Kidney (tissue), 14 donors: ENCODE data around the gene ATP2B3. TPM values are rescaled to one million over a fixed set of nuclear protein-coding genes. Genes with fewer than 3 reads are reported as not detected.

ENCODE experiments used
- DNase-seq, 5 donors: peaks; one replicate each; pipeline ENCODE4 v3.0.0-alpha.2; 2013 to 2020
- FAIRE-seq: peaks from 2 replicates; lab custom pipeline; 2012; peaks lifted over from hg19 to GRCh38; lab: Jason Lieb, UNC
- H3K27ac ChIP-seq, 2 donors: one replicate each; pipeline ENCODE4 v1.7.0; 2013; ENCODE audit warnings: low read depth in 2 of 2, low read length in 2 of 2, inconsistent platforms in 1 of 2
- H3K27me3 ChIP-seq: one replicate; pipeline ENCODE4 v1.7.1; 2013; ENCODE audit warnings: low read length, inconsistent platforms; ENCODE audit not compliant: control insufficient read depth, insufficient read depth
- H3K36me3 ChIP-seq, 3 donors: one replicate each; pipeline versions ENCODE4 v1.7.0 to v1.7.1; 2013; ENCODE audit warnings: low read length in 3 of 3, control low read depth in 1 of 3, inconsistent platforms in 1 of 3; ENCODE audit not compliant: insufficient read depth in 3 of 3, control insufficient read depth in 2 of 3
- H3K4me1 ChIP-seq, 3 donors: one replicate each; pipeline versions ENCODE4 v1.7.0 to v1.7.1; 2013; ENCODE audit warnings: low read length in 3 of 3, inconsistent platforms in 1 of 3, low read depth in 1 of 3; ENCODE audit not compliant: control insufficient read depth in 2 of 3, insufficient read depth in 2 of 3
- H3K4me3 ChIP-seq, 3 donors: one replicate each; pipeline versions ENCODE4 v1.7.0 to v1.8.1; 2013; ENCODE audit warnings: low read length in 3 of 3, control low read depth in 1 of 3, inconsistent platforms in 1 of 3
- H3K9ac ChIP-seq, 3 donors: one replicate each; pipeline versions ENCODE4 v1.7.0 to v1.7.1; 2013; ENCODE audit warnings: low read length in 3 of 3, control low read depth in 1 of 3, inconsistent platforms in 1 of 3
- H3K9me3 ChIP-seq, 3 donors: one replicate each; pipeline versions ENCODE4 v1.7.0 to v1.7.1; 2013; ENCODE audit warnings: low read length in 3 of 3, control low read depth in 1 of 3, inconsistent platforms in 1 of 3; ENCODE audit not compliant: control insufficient read depth in 2 of 3, insufficient read depth in 1 of 3
- intact Hi-C: fragments of 100-400 bp; cut with DNase I; formaldehyde crosslinking; loops from one replicate; pipeline ENCODE4 v1.11.1; 2022
- polyA plus RNA-seq: library from polyadenylated mRNA; stranded (reverse); fragments of 350-450 nt; fragmentation: Illumina TruSeq; extraction: RNeasy Lipid Tissue Mini Kit (QIAGEN cat#74804); gene quantifications from one replicate; pipeline ENCODE4 v1.2.3, GENCODE V29; 2014; ENCODE audit warnings: low read depth, low replicate concordance; ENCODE audit not compliant: insufficient read depth
- total RNA-seq: library from RNA; stranded (reverse); fragmentation: NEBNext Ultra II Directional; extraction: Animal tissue kit (Norgen Biotek cat#: 25700); gene quantifications from one replicate; pipeline ENCODE4 v1.2.1, GENCODE V29; 2021
- TF ChIP-seq, protein P1 (sequence below): IDR thresholded peaks from 3 replicates; pipeline ENCODE4 v1.5.1; 2012; ENCODE audit warnings: mild to moderate bottlenecking, moderate library complexity, borderline replicate concordance; ENCODE audit not compliant: insufficient read depth; ENCODE audit errors: extremely low read depth
- donor health status: control.
- donor health status: control.
- donor health status: control.
- donor health status: control.
- donor health status: control.
- donor health status: DM: yes; HTN: yes; CAD: no.
- donor health status: Normal renal cell carcinoma (clear cell type).

Gene ATP2B3
- total and polyA plus RNA-seq, 2 donors from 2014 or later = 0.37 TPM; not detected in 1

DNA sequence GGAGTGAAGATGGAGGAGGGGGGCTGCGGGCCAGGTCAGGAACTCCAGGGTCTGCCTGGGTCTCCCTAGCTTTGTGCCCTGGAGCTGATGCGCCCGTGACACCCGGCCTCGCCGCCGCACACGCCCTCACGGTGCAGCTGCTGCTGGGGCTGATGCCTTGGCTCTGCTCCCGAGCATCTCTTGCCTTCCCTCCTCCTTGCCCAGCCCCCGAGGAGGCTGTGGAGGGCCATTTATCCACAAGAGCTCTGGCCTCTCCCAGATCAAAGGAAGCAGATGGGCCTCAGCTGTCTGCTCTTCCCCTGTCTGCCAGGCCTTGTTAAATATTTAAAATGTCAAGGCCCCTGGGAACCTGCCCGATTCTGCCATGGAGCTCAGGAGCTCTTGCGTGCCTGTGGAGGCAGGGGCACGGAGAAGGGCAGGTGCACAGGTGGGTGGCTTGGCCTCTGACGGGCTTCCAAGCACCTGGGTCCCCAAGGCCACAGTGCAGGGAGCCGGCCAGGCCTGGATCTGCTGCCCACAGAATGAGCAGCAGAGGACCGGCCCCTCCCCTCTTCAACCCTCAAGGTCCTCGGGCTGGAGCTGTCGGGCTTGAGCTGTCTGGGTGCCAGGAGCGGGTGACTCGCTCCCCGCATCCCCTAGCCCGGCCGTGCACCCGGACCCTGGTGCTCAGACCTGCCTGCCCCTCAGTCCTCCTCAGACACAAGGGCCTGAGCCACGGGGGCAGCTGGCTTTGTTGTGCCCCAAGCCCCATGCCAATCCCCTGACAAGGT, 20.3 kb downstream of the ATP2B3 start:
- DNase-seq = no peak
- FAIRE-seq = no peak
- Histone ChIP-seq H3K36me3 (no peaks in the 10 kb centered on the region), H3K27ac (no peak overlapping the region), H3K9me3 (no peaks in the 10 kb centered on the region), H3K4me1 (no peaks in the 10 kb centered on the region), H3K27me3 (no peaks in the 10 kb centered on the region), H3K4me3 (no peak overlapping the region), H3K9ac (no peak overlapping the region)
- intact Hi-C loops = loop anchor here (5.0 kb wide), 1 partner anchor 130 kb away; no protein-coding TSS in a partner anchor
- TF ChIP-seq, protein P1, sequence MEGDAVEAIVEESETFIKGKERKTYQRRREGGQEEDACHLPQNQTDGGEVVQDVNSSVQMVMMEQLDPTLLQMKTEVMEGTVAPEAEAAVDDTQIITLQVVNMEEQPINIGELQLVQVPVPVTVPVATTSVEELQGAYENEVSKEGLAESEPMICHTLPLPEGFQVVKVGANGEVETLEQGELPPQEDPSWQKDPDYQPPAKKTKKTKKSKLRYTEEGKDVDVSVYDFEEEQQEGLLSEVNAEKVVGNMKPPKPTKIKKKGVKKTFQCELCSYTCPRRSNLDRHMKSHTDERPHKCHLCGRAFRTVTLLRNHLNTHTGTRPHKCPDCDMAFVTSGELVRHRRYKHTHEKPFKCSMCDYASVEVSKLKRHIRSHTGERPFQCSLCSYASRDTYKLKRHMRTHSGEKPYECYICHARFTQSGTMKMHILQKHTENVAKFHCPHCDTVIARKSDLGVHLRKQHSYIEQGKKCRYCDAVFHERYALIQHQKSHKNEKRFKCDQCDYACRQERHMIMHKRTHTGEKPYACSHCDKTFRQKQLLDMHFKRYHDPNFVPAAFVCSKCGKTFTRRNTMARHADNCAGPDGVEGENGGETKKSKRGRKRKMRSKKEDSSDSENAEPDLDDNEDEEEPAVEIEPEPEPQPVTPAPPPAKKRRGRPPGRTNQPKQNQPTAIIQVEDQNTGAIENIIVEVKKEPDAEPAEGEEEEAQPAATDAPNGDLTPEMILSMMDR = no peak

DNA sequence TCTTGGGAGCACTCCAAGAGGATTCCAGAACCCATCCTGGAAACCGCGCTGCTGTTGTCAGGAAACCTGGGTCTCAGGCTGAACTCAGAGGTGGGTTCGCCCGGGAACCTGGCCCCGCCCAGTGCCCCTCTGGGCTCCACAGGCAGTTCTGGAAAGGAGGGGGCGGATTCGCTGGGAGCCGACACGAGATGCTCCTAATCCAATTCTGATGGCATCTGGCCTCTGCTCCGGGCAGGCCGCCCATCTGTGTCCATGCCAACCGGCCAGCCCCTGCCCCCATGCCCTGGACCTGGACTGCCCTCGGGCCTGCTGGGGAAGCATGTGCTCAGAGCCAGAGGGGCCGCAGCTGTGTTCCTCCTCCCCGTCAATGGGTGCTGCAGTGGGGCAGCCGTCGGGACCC, 21.0 kb downstream of the ATP2B3 start:
- no peak for FAIRE-seq
- TF ChIP-seq, protein P1 = no peak
- H3K36me3 ChIP-seq = no peaks in the 10 kb centered on the region
- intact Hi-C loops = loop anchor here (5.0 kb wide), 1 partner anchor 129 kb away; no protein-coding TSS in a partner anchor
- H3K27me3 ChIP-seq = no peaks in the 10 kb centered on the region
- H3K9me3 ChIP-seq = no peaks in the 10 kb centered on the region
- H3K4me1 ChIP-seq = no peaks in the 10 kb centered on the region
- H3K9ac ChIP-seq = no peak overlapping the region
- no peak overlapping the region for H3K27ac ChIP-seq
- no peak overlapping the region for H3K4me3 ChIP-seq
- no peak for DNase-seq

DNA sequence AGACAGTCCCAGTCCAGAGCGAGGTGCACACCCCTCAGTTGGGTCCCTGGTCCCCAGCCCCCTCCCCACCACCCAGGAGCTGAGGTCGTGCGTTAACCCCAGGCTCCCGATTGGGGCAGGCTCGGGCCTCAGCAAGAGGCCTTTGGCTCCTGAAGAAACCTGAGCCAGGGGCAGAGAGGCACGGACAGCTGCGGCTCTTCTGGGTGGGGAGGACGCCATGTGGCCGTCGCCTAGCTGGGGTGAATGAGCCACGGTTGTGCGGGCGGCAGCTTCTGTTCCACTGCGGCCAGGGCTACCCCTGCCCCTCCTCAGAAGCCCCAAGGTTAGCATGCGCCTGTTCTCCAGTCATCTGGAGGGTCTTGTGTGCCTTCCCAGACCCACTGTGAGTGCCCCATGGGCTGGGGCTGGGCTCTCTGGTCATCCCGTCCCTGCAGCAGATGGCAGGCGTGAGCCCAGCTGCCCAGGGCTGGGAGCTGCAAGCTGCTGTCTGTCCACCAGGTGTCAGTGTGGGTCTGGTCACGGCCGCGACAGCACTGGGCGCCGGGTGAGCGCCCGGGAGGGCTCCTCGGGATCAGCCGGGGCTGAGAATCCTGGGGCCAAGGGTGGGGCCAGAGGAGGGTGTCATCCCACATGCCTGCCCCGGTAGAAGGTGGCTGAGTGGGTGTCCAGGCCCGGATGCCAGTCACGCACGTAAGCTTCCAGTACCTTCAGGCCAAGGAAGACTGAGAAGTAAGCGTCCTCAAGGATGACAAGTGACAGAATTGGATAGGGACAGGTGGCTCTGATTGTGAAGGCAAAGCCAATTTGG, 21.9 kb downstream of the ATP2B3 start:
- Histone ChIP-seq H3K27ac (no peak overlapping the region), H3K9ac (no peak overlapping the region), H3K27me3 (no peaks in the 10 kb centered on the region), H3K9me3 (no peaks in the 10 kb centered on the region), H3K36me3 (no peaks in the 10 kb centered on the region), H3K4me1 (no peaks in the 10 kb centered on the region), H3K4me3 (no peak overlapping the region)
- intact Hi-C loops = loop anchor here (5.0 kb wide), 1 partner anchor 128 kb away; no protein-coding TSS in a partner anchor
- TF ChIP-seq, protein P1 = peak; percentile 85
- peak; percentile 53 to 87 (median 75) for DNase-seq
- FAIRE-seq = no peak
